Right forelimb (tissue), 1 donor: Measurements from ENCODE around the gene FAM3A.

Source experiments
- DNase-seq: peaks from one replicate; pipeline ENCODE4 v3.0.0-alpha.2; 2018

FAM3A gene

GRCh38 chrX:154458954-154459778 lies 56.9 kb downstream of the FAM3A start:
- DNase-seq, result peak; percentile 54

DNA sequence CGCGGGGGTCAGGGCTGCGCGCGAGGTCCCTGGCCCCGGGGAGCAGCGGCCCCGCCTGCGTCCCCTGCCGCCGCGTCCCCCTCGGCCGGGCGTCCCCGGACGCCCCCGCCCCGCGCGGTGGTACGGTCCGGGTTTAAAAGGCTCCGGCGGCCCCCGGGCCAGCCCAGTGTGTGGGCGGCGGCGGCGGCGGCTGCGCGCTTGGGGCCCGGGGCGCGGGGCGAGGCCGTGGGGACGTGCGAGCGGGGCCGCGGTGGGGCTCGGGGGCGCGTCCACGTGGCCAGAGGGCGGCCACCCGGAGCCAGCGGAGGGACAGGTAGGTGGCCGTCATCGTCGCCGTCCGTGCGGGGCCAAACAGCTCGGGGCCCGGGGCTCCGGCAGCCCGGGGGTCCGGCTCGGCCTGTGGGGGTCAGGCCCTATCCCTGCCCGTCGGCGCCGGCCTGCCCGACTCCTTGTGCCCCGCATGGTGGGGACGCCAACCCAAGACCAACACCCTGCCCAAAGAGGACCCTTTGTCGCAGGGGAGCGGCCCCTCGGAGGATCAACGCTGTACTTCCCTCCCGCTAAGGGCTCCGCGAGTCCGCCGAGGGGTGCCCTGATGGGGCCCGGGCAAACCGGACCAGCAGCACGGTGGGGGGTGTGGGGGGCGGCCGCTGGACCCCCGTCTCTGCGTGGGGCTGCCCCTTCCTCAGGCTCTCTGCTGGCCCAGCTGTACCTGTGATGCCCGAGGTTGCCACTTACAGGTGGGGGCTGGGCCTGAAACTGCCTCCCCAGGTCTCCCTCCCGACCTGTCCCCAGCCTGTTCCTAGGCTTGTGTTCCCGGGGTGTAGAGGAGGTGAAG lies 57.7 kb downstream of the FAM3A start, which contains the start of gene PLXNA3:
Gene PLXNA3, plus strand, starts transcription at position 166 of the 838 bp plus-strand sequence. CDS start 1,903 bp downstream, outside the sequence.
- DNase-seq, result peak; percentile 68

GRCh38 chrX:154457491-154458115 lies 58.4 kb downstream of the FAM3A start:
- peak; percentile 51 for DNase-seq
